GM23338 (cell line): ENCODE measurements around the gene GIGYF2. TPM values are rescaled to one million over a fixed set of nuclear protein-coding genes. Genes with fewer than 3 reads are reported as not detected.

Source experiments
- ATAC-seq: fragments of 200-7000 bp; cut with Tn5 transposase; 3 replicates; pipeline ENCODE4 v1.9.1; 2020
- DNase-seq: peaks from one replicate; pipeline ENCODE4 v3.0.0-alpha.2; 2015; ENCODE audit warnings: low spot score
- H2AFZ ChIP-seq: fragments of 200-600 bp; sonication (generic); 2 replicates; pipeline ENCODE4 v1.8.0; 2016; ENCODE audit warnings: antibody characterized with exemption, mild to moderate bottlenecking, moderate library complexity
- H3F3A ChIP-seq: fragments of 200-600 bp; sonication (generic); replicated peaks from 2 replicates; pipeline ENCODE4 v1.8.0; 2017; ENCODE audit warnings: antibody characterized with exemption, mixed run types, low read depth
- H3K27ac ChIP-seq: fragments of 200-600 bp; sonication (generic); 2 replicates; pipeline ENCODE4 v1.6.1; 2016; ENCODE audit warnings: low read depth
- H3K27me3 ChIP-seq: fragments of 200-600 bp; sonication (generic); 2 replicates; pipeline ENCODE4 v1.8.0; 2016; ENCODE audit warnings: mild to moderate bottlenecking, mixed run types, moderate library complexity; ENCODE audit not compliant: insufficient read depth
- H3K36me3 ChIP-seq: fragments of 200-600 bp; sonication (generic); 2 replicates; pipeline ENCODE4 v1.8.0; 2016; ENCODE audit warnings: mild to moderate bottlenecking; ENCODE audit not compliant: insufficient read depth
- H3K4me1 ChIP-seq: fragments of 200-600 bp; sonication (generic); 2 replicates; pipeline ENCODE4 v1.8.0; 2016; ENCODE audit warnings: mild to moderate bottlenecking, moderate library complexity; ENCODE audit not compliant: insufficient read depth
- H3K4me2 ChIP-seq: fragments of 200-600 bp; sonication (generic); 2 replicates; pipeline ENCODE4 v1.7.1; 2017; ENCODE audit warnings: mixed run types
- H3K4me3 ChIP-seq: fragments of 200-600 bp; sonication (generic); 2 replicates; pipeline ENCODE4 v1.6.1; 2016; ENCODE audit warnings: mixed run types
- H3K79me2 ChIP-seq: fragments of 200-600 bp; sonication (generic); replicated peaks from 2 replicates; pipeline ENCODE4 v1.8.0; 2017; ENCODE audit warnings: mild to moderate bottlenecking; ENCODE audit not compliant: insufficient read depth
- H3K9me2 ChIP-seq: fragments of 200-600 bp; sonication (generic); 2 replicates; pipeline ENCODE4 v1.8.0; 2017; ENCODE audit not compliant: insufficient read depth
- H4K20me1 ChIP-seq: fragments of 200-600 bp; sonication (generic); replicated peaks from 2 replicates; pipeline ENCODE4 v1.8.0; 2017; ENCODE audit warnings: mild to moderate bottlenecking; ENCODE audit not compliant: insufficient read depth
- H3K27ac Mint-ChIP-seq: 2 replicates; pipeline ENCODE4 v1.8.0; 2020; ENCODE audit warnings: inconsistent platforms, mild to moderate bottlenecking, moderate library complexity, mixed read lengths
- H3K27me3 Mint-ChIP-seq: 3 replicates; pipeline ENCODE4 v1.8.0; 2022; ENCODE audit warnings: low read depth, mild to moderate bottlenecking, moderate library complexity, mixed read lengths, inconsistent platforms; ENCODE audit not compliant: insufficient read depth, poor library complexity
- H3K36me3 Mint-ChIP-seq: 3 replicates; pipeline ENCODE4 v1.8.0; 2021; ENCODE audit warnings: low read depth, mild to moderate bottlenecking, inconsistent platforms, moderate library complexity, mixed read lengths
- H3K4me1 Mint-ChIP-seq: 3 replicates; pipeline ENCODE4 v1.8.0; 2020; ENCODE audit warnings: mild to moderate bottlenecking, inconsistent platforms, mixed read lengths
- H3K4me3 Mint-ChIP-seq: 3 replicates; pipeline ENCODE4 v1.8.0; 2021; ENCODE audit warnings: moderate library complexity, mild to moderate bottlenecking, inconsistent platforms, mixed read lengths
- H3K9me3 Mint-ChIP-seq: 3 replicates; pipeline ENCODE4 v1.8.0; 2020; ENCODE audit warnings: moderate library complexity, mild to moderate bottlenecking, inconsistent platforms, mixed read lengths
- CREB1 ChIP-seq: fragments of 250-450 bp; sonication (Bioruptor Pico); IDR thresholded peaks from 2 replicates; pipeline ENCODE4 v1.5.0; 2020; ENCODE audit warnings: low read depth, mild to moderate bottlenecking, moderate library complexity
- CTCF ChIP-seq, 2 experiments: fragments of 200-600 bp in 1 of 2; sonication (generic) in 1 of 2; conservative IDR thresholded peaks; 2 replicates each; pipeline versions ENCODE4 v1.5.1 to v1.6.1; 2016 to 2017; ENCODE audit warnings: antibody characterized with exemption in 2 of 2, low read depth in 2 of 2, mild to moderate bottlenecking in 2 of 2, moderate library complexity in 1 of 2
- ETS1 ChIP-seq: IDR thresholded peaks from 2 replicates; pipeline ENCODE4 v1.6.1; 2016; ENCODE audit warnings: antibody characterized with exemption
- EZH2 ChIP-seq: fragments of 200-600 bp; sonication (generic); IDR thresholded peaks from one replicate; pipeline ENCODE4 v1.8.0; 2017; ENCODE audit warnings: antibody characterized with exemption, mild to moderate bottlenecking, low read depth; ENCODE audit not compliant: unreplicated experiment
- EZH2phosphoT487 ChIP-seq: fragments of 200-600 bp; sonication (generic); IDR thresholded peaks from one replicate; pipeline ENCODE4 v1.8.1; 2018; ENCODE audit warnings: antibody characterized with exemption; ENCODE audit not compliant: unreplicated experiment
- NANOG ChIP-seq: IDR thresholded peaks from 2 replicates; pipeline ENCODE4 v1.6.1; 2016; ENCODE audit warnings: antibody characterized with exemption, borderline replicate concordance
- REST ChIP-seq: IDR thresholded peaks from one replicate; pipeline ENCODE4 v1.6.1; 2018; ENCODE audit warnings: antibody characterized with exemption; ENCODE audit not compliant: unreplicated experiment
- STAT1 ChIP-seq: IDR thresholded peaks from one replicate; pipeline ENCODE4 v1.6.1; 2016; ENCODE audit warnings: antibody characterized with exemption; ENCODE audit not compliant: unreplicated experiment
- ZNF331 ChIP-seq: fragments of 250-450 bp; sonication (Bioruptor Pico); IDR thresholded peaks from 2 replicates; pipeline ENCODE4 v1.5.0; 2020; ENCODE audit warnings: low read depth, mild to moderate bottlenecking, moderate library complexity
- ZNF462 ChIP-seq: fragments of 250-450 bp; sonication (Bioruptor Pico); IDR thresholded peaks from 2 replicates; pipeline ENCODE4 v1.5.0; 2020; ENCODE audit warnings: mild to moderate bottlenecking, moderate library complexity
- polyA plus RNA-seq: library from polyadenylated mRNA; unstranded; fragments of >200 nt; fragmentation: Nextera tagmentation; extraction: Ambion mirVana; gene quantifications from 2 replicates; pipeline ENCODE4 v1.2.1, GENCODE V29; 2016
- total RNA-seq: library from RNA; depleted of rRNA; stranded (reverse); fragments of >200 nt; shearing (Covaris generic); gene quantifications from 2 replicates; pipeline ENCODE4 v1.2.3, GENCODE V29; 2014

Gene GIGYF2
- total and polyA plus RNA-seq, 2 experiments from 2014 or later, result 48.9 to 104 TPM

GRCh38 chr2:232846055-232846454 lies 148.9 kb downstream of the GIGYF2 start (continued):
- TF ChIP-seq NANOG (no peak), STAT1 (no peak), CTCF (conservative IDR thresholded peaks at IDR 0.05; ENCODE audit: low read depth in 2 of 2) (no peak), EZH2 (no peak)

- H4K20me1 ChIP-seq, result no peaks in the 10 kb centered on the region
- no peak overlapping the region for H3K27ac Mint-ChIP-seq
- H3K4me3 Mint-ChIP-seq, result no peak overlapping the region
- H3K79me2 ChIP-seq, result no peaks in the 10 kb centered on the region
- peaks cover 34% of the 10 kb centered on the region for H3K36me3 ChIP-seq
- no peak overlapping the region for H3K4me3 ChIP-seq
- H3K9me2 ChIP-seq, result no peaks in the 10 kb centered on the region
- no peak for DNase-seq
- H2AFZ ChIP-seq, result no peak overlapping the region
- H3K36me3 Mint-ChIP-seq, result peaks cover 55% of the 10 kb centered on the region
- no peaks in the 10 kb centered on the region for H3K4me1 Mint-ChIP-seq
- no peaks in the 10 kb centered on the region for H3K27me3 ChIP-seq
- H3K27ac ChIP-seq, result no peak overlapping the region
- H3K4me2 ChIP-seq, result no peak overlapping the region
- H3K27me3 Mint-ChIP-seq, result peaks cover 3% of the 10 kb centered on the region
- no peaks in the 10 kb centered on the region for H3K9me3 Mint-ChIP-seq
- no peak for ATAC-seq
- no peaks in the 10 kb centered on the region for H3K4me1 ChIP-seq
- no peaks in the 10 kb centered on the region for H3F3A ChIP-seq
- TF ChIP-seq ZNF462, result no peak
- TF ChIP-seq EZH2phosphoT487, result no peak
- TF ChIP-seq EZH2, result no peak
- no peak for TF ChIP-seq NANOG
- TF ChIP-seq CREB1 (CRISPR knock-in tag), result no peak
- TF ChIP-seq CTCF (conservative IDR thresholded peaks at IDR 0.05; ENCODE audit: low read depth in 2 of 2), result no peak
- TF ChIP-seq ZNF331, result no peak
- TF ChIP-seq REST, result no peak
- TF ChIP-seq ETS1, result no peak
Measured at GRCh38 chr2:232850039-232850438, 152.9 kb downstream of the GIGYF2 start.
